ENCODE results near the gene SYNE2.

- TF ChIP-seq POLR2A (IDR thresholded peaks at IDR 0.05), result no peak
- TF ChIP-seq, protein P1, sequence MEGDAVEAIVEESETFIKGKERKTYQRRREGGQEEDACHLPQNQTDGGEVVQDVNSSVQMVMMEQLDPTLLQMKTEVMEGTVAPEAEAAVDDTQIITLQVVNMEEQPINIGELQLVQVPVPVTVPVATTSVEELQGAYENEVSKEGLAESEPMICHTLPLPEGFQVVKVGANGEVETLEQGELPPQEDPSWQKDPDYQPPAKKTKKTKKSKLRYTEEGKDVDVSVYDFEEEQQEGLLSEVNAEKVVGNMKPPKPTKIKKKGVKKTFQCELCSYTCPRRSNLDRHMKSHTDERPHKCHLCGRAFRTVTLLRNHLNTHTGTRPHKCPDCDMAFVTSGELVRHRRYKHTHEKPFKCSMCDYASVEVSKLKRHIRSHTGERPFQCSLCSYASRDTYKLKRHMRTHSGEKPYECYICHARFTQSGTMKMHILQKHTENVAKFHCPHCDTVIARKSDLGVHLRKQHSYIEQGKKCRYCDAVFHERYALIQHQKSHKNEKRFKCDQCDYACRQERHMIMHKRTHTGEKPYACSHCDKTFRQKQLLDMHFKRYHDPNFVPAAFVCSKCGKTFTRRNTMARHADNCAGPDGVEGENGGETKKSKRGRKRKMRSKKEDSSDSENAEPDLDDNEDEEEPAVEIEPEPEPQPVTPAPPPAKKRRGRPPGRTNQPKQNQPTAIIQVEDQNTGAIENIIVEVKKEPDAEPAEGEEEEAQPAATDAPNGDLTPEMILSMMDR (IDR thresholded peaks at IDR 0.05 in 4 of 5, conservative IDR thresholded peaks at IDR 0.05 in 1 of 5), result no peak
Observed at GRCh38 chr14:64253672-64254071, 400.9 kb downstream of the SYNE2 start.
